Activated naive CD4-positive, alpha-beta T cell treated with anti-CD3 and anti-CD28 coated beads, Interleukin-2, amount 50 U/mL, for 16 hours (primary cell): ENCODE measurements around the gene GSTM1.
A peak's percentile ranks its signal among the peaks of the same experiment; 100 is the strongest.
"Not testable (repeated sequence)": the region's sequence is repeated elsewhere in the genome, so short reads cannot be mapped to it uniquely, and the experiment has no call there.

ENCODE experiments used
- DNase-seq: peaks from one replicate; pipeline ENCODE4 v3.0.0-alpha.2; 2020

GSTM1 gene

DNA sequence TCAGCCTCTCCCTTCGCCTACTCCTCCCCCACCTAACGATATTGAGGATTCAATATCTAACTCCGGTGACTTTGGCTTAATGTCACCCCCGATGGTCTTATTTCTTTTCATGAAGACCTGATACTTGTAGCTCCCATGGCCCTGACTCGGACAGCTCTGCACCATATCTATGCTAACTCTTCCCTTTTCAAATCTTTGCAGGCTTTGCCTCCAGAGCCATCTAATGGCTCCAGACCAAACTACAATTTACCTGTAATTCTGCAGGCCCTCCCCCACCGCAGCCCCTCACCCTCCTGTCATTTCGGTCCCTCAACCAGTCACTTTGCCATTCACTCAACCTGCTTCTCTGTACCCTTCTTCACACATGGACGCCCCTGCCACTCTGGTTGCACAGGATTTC is 16.6 kb downstream of the GSTM1 start:
- DNase-seq, result no peak

DNA sequence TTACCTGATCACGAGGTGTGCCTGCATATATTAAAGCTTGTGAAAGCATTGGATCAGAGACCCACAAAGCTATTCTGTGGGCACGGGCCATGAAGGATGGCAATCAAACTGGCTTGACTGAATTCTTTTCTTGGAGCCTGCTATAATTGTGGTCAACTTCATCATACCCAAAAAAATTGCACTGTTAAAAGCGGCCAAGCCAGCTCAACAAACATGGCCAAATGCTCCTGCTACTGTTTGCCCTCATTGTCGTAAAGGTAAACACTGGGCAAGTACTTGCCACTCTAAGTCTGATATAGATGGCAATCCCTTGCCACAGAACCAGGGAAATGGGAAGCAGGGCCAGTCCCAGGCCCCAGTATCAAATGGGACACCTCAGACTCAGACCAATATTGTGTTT is 17.8 kb downstream of the GSTM1 start:
- no peak for DNase-seq

DNA sequence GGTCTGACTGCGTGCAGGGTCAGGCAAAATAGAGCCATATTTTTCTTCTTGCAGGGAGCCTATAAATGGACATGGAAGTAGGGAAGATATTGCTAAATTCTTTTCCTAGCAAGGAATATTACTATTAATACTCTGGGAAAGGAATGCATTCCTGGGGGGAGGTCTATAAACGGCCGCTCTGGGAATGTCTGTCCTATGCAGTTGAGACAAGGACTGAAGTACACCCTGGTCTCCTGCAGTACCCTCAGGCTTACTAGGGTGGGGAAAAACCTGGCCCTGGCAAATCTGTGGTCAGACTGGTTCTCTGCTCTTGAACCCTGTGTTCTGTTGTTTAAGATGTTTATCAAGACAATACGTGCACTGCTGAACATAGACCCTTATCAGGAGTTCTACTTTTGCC is 21.3 kb downstream of the GSTM1 start:
- DNase-seq, result not testable (repeated sequence)

DNA sequence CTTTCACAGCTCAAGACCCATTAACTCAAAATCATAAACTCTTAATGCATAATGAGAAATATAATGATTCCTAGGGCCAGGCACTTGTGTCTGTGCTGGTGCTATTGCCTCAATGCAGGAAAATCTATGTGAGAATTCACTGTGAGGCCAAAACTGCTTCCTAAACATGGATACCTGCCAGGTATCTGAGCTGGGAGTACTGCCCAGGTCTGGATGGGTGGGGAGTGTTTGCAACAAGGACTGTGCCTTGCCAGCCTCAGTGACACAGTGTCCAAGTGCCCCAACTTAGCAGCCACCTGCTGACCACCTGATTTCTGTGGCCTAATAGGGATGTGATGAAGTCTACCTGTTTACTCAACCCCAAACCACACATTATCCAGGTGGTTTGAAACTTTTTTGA is 22.2 kb downstream of the GSTM1 start:
- DNase-seq, result not testable (repeated sequence)

DNA sequence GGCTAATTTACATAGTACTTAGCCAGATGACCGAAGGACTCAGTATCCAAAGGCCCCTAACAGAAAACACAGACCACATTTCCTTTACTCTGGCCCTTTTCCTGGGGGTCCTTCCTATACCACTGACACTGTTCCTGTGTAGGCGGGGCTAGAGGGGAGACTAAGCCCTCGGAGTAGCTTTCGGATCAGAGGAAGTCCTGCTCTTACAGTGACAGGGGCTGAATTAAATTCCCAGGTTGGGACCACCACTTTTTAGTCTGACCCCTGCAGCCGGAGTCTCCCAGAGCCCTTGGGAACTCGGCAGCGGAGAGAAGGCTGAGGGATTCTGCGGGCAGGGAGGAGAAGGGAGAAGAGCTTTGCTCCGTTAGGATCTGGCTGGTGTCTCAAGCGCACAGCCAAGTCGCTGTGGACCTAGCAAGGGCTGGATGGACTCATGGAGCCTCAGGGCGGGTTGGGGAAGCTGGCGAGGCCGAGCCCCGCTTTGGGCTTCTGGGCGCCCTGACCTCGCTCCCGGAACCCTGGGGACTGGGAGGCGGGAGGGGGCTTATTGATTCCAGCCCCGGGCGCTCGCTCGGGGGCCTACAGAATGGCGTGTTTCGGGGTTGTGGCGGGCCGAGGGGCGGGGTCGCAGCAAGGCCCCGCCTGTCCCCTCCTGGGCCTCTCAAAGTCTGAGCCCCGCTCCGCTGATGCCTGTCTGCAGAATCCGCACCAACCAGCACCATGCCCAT is 24.1 kb downstream of the GSTM1 start, which contains the start of gene GSTM5:
Gene GSTM5, plus strand, starts transcription at position 659 of the 728 bp plus-strand sequence. Its CDS starts 62 bp downstream, at position 721.
- DNase-seq, result peak; percentile 15

DNA sequence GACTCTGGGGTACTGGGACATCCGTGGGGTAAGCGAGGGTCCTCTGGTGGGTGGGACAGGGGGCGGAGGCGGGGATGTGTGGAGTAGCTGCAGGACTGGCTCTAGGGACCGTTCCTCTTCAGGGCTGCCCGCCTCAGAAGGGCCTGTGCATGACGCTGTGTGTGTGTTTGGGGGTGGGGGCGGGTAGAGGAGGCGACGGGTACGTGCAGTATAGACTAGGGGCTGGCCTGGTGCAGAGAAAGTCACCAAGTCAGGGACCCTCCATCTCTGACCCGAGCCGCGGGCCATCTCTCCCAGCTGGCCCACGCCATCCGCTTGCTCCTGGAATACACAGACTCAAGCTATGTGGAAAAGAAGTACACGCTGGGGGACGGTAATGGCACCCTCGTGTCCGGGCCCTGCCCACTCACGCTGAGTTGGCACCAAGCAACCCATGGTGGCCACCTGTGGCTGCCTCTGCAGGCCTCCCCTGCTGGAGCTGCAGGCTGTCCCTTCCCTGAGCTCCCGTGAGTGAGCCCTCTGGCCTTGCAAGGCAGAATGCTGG is 24.8 kb downstream of the GSTM1 start:
- DNase-seq, result no peak

DNA sequence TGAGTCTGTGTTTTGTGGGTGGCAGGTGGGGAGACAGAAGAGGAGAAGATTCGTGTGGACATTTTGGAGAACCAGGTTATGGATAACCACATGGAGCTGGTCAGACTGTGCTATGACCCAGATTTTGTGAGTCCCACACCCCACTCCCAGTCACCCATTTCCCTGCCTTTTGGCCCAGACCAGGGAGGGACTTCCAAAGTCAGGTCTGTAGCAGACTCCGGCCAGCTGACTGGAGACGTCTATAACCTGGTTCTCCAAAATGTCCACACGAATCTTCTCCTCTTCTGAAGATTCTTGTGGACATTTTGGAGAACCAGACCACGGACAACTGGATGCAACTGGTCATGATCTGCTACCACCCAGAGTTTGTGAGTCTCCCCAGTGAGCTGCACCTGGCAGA is 26.0 kb downstream of the GSTM1 start:
- DNase-seq, result no peak

DNA sequence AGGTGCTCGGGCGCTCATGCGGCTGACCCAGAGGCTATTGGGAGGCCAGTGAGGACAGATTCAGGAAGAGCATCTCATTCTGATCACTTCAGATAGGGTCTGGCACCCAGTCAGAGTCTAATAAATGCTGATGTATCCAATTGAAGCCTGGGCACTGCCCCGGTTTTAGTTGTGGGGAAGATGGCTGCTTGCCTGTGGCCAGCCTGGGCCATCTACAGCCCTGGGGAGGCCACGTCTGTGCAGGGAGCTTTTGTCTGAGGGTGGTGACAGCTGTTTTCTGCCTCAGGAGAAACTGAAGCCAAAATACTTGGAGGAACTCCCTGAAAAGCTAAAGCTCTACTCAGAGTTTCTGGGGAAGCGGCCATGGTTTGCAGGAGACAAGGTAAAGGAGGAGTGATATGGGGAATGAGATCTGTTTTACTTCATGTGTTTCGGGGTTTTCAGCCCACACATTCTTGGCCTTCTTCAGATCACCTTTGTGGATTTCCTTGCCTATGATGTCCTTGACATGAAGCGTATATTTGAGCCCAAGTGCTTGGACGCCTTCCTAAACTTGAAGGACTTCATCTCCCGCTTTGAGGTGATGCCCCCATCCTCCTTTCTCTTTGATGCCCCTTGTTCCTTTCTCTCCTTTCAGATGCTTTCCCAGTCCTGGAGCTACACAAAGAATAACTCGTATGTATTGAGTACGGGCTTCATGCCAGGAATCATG is 27.2 kb downstream of the GSTM1 start:
- no peak for DNase-seq

DNA sequence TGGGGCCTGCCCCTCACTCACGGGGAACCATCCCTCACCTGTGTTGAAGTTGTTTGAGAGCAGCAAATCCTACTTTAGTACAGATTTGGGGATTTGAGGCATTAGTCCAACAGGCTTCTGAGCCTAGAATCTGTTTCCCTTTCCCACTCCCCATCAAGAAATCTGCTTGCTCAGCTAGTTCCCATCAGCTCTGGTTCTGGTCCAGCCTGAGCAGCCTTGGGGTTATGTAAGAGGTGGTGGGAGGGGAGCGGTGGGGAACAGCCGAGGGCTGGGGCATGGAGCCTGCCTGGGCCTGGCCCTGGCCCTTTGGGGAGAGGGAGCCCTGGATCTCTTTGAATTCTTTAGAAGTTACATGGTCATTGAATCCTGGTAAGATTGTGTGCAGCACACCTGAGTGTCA is 28.5 kb downstream of the GSTM1 start:
- no peak for DNase-seq

DNA sequence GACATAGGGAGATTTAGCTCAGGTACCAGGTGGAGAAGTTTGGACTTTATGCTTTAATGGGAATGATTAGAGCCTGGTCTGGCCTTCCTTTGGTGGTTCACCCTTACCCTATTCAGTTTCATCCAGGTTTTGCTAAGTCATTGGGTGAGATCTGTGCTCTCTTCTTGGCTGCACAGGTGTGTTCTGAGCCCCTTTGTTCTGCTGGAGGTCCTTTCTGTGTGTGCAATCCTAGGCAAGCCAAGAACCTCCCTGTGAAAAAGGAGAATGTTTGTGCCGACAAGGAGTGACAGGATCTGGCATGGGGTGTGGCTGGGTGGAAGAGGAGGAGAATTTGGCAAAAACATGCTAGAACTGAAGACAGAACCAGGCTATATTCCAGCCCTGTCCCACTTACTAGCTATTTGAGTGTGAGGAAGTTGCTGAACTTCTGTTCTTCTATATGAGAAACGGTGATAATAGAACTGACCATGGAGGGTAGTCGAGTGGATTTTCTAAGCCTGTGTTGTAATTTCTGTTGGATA is 29.0 kb downstream of the GSTM1 start:
- no peak for DNase-seq

DNA sequence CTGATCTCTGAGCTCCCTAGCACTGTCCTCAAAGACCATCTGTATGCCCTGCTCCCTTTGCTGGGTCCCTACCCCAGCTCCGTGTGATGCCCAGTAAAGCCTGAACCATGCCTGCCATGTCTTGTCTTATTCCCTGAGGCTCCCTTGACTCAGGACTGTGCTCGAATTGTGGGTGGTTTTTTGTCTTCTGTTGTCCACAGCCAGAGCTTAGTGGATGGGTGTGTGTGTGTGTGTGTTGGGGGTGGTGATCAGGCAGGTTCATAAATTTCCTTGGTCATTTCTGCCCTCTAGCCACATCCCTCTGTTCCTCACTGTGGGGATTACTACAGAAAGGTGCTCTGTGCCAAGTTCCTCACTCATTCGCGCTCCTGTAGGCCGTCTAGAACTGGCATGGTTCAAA is 30.1 kb downstream of the GSTM1 start:
- DNase-seq, result no peak

DNA sequence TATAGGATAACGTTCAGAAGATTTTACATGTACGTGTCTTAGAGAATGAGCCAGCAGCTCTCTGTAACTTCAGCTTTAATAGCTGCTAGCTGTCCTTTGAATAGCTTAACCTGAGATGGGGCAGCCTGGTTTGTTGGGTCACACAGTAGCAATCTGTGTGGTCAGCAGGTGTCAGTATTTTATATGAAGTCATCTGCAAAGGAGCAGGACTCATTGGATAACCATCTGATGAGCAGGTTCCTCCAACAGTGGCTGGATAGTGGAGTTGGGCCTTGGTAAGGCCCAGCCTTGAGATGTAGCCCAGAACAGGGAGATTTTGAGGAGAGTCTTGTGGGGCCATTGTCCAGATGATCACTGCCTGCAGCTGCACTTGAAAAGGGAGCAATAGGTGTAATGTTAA is 30.9 kb downstream of the GSTM1 start:
- no peak for DNase-seq

DNA sequence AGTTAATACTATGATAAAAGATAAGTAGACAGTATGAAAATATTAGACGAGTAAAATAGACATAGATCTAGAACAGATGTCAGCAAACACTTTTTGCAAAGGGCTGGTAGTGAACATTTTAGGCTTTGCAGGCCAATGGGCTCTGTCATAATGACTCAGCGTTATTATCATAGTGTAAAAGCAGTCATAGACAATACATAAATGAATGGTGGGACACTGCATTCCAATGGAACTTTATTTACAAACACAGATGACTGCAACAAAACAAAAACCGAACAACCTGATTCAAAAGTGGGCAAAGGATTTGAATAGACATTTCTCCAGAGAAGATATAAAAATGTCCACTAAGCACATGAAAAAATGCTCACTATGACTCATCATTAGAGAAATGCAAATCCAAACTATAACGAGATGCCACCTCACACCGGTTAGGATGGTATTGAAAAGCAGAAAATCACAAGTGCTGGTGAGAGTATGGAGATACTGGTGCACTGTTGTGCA is 31.8 kb downstream of the GSTM1 start:
- no peak for DNase-seq

DNA sequence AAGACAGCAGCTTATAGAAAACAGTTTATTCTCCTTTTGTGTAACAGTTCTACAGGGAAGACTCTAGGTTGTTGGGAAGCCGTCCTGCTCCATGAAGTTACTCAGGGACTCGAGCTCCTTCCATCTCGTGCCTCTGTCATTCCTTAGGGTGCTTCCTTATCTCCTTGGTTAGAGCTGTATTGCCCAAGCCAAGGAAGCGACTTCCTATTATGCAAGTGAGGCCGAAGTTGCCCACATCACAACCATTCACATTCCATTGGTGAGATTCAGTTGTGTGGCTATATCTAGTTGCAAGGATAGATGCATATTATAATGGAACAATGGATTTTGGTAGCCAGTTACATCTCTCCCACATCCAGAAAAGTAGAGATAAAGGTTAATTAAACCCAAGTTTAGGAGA is 33.4 kb downstream of the GSTM1 start:
- no peak for DNase-seq

DNA sequence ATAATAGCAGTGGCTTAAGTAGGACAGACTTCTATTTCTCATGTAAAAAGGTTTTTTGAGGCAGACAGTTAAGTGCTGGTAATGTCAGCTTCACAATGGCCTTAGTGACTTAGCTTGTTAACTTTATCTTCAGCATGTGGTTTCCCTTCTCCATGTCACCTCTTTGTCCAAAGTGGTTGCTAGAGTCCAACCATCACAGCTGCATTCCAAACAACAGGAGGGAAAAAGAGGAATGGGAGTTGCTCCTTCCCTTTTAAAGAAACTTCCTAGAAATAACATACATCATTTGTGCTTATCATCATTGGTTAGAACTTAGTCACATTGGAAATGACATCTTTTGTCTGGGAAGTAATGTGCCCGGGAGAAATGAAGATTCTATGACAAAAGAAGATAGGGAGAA is 34.4 kb downstream of the GSTM1 start:
- no peak for DNase-seq

DNA sequence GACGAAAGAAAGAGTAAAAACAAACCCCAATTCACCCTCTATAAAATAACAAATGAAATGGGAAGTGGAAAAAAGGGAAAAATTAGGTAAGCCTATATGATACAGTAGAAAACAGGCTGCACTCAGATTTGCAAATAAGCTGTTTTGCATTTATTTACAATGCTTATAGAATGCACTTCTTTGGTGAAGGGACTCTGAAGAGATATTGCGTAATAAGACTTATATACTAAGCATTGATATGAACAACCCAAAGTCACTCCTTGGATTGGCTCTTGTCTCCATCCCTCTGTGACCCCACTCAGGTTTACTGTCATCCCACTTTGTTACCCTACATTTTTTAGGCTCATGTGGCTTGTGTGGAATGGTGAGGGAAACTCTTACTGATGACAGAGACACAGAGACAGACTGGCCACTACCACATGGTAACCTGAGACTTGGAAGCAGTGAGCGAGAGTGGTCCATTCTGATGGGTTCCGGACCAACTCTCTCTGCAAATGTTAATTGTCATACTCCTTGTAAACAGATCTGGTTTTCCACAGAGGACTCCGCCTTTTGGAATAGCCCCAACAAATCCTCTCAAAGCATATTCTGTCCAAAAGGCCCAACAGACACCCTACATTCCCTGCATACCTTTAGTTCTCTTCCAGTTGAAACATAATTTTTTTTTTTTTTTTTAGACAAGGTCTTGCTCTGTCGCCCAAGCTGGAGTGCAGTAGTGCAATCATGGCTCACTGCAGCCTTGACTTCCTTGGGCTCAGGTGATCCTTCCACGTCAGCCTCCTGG is 35.5 kb downstream of the GSTM1 start:
- no peak for DNase-seq

DNA sequence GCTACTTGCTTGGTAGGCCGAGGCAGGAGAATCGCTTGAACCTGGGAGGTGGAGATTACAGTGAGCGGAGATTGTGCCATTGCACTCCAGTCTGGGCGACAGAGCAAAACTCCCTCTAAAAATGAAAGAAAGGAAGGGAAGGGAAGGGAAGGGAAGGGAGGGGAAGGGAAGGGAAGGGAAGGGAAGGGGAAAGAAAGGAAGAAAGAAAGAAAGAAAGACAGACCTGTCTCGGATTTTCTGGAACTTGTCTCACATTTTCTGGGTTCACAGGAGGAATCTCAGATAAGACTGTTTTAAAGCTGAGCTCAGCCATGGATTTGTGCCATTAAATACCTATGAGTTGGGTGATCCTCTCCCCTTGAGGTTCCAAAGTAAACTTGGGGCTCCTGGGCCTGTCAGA is 37.3 kb downstream of the GSTM1 start:
- no peak for DNase-seq

DNA sequence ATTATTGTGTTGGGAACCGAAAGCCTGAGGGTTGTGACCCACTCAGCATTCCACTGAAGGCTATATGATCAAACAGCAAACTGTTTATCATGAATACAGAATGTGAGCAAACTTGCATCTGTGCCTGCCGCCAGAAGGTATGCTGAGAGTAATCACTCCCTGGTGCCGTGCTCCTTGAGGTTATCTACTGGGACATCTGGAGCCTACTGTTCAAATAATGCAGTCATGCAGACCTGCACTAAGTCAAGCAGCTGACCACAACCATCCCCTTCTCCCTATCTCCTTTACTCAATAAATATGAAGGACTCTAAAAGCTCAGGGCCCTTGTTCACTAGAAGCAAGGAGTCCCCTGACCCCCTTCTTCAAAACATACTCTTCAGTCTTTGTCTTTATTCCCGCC is 37.9 kb downstream of the GSTM1 start:
- DNase-seq, result no peak

DNA sequence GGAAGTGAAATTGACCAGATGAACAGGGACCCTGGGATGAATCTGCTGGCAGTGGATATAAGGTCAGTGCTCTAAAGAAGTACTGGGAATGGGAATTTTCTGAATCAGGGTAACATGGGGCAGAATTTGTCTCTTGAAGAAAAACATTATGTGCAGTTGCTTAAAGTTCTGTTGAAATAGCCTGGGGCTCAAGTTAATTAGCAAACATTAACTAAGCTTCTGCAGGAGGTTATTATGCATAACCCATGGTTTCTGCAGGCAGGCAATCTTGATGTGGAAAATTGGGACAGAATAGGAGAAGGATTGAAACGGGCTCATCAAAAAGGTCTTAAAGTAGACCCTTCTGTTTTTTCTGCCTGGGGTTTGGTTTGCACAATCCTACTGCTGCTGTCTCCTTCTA is 38.4 kb downstream of the GSTM1 start:
- DNase-seq, result no peak

DNA sequence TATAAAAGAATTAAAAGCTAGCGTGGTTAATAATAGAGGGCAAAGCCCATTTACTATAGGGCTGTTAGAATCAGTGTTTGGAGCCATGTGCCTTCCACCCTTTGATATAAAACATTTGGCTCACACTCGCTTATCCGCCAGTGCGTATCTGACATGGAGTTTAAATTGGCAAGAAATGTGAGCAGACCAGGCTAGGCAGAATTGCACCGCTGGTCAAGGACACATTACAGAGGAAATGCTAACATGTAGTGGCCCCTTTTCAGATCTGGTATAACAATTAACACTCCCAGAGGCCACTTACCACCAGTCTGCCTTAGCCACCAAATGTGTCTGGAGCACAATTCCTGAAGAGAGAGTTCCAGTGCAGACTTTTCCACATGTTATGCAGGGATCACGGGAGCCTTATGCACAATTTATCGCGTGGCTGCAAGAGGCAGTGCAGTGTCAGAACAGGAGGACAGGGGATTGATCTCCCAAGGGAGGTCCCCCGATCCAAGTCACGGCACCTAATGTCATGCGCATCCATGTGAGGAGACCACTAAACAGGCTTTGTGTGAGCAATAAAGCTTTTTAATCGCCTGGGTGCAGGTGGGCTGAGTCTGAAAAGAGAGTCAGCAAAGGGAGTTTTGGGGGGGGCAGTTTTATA is 39.2 kb downstream of the GSTM1 start:
- DNase-seq, result no peak

DNA sequence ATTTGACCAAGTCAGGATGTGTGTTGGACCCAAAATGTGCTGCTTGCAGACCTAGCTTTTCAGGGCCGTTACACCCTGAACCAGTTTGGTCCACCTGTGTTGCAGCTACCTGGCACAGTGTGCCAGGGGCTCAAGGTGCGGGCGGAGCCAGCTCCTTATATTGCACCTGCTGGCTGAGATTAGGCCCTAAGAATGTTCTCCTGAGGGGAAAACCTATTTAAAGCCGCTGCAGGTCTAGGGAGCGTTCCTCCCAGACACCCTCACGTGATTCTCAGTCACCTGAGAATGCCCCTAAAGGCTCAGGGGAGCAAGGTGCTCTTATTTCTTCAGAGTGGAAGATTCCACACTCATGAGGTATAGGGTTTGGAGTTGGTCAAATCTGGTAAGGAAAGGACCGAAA is 41.3 kb downstream of the GSTM1 start:
- no peak for DNase-seq

DNA sequence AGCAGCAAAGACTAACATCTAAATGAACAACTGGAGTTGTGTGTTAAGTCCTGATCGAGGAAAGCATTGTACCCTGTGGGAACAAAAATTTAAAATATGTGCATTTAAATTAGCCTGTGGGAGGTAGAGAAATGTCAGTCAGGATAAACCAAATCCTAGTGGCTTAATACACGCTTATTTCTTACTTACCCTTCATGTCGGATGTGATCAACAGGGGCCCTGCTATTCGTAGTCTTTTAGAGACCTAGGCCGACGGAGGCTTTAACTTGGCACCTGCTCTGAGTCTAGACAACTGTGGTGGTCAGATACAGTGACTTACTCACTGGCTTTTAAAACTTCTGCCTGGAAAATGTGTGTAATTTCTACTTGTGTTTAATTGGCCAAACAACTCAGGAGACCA is 43.0 kb downstream of the GSTM1 start:
- DNase-seq, result no peak
